Activated naive CD4-positive, alpha-beta T cell treated with anti-CD3 and anti-CD28 coated beads, Interleukin-2, amount 50 U/mL, for 16 hours (primary cell): ENCODE measurements around the gene UVRAG.

ENCODE experiments used
- DNase-seq: peaks from one replicate; pipeline ENCODE4 v3.0.0-alpha.2; 2020

The UVRAG gene

GRCh38 chr11:75810637-75811390 is 4.2 kb upstream of the UVRAG start:
- DNase-seq, result no peak

- no peak for DNase-seq
Observed at GRCh38 chr11:75811485-75811884, 3.5 kb upstream of the UVRAG start.

- DNase-seq, result no peak
Observed at GRCh38 chr11:75812542-75813040, 2.4 kb upstream of the UVRAG start.

GRCh38 chr11:75813124-75813523 is 1.9 kb upstream of the UVRAG start:
- DNase-seq, result no peak

GRCh38 chr11:75813622-75814039 is 1.4 kb upstream of the UVRAG start:
- no peak for DNase-seq

GRCh38 chr11:75814363-75814676 is 690 bp upstream of the UVRAG start:
- no peak for DNase-seq

- DNase-seq, result peak; percentile 33
Observed at GRCh38 chr11:75815345-75816168, 547 bp downstream of the UVRAG start.

GRCh38 chr11:75816561-75817239 is 1.7 kb downstream of the UVRAG start:
- DNase-seq, result no peak

GRCh38 chr11:75820645-75821044 is 5.6 kb downstream of the UVRAG start:
- no peak for DNase-seq

GRCh38 chr11:75821202-75821601 is 6.2 kb downstream of the UVRAG start:
- DNase-seq, result no peak

- DNase-seq, result no peak
Observed at GRCh38 chr11:75822541-75822940, 7.5 kb downstream of the UVRAG start.

- no peak for DNase-seq
Observed at GRCh38 chr11:75823415-75823814, 8.4 kb downstream of the UVRAG start.

- DNase-seq, result no peak
Observed at GRCh38 chr11:75823946-75824345, 8.9 kb downstream of the UVRAG start.

GRCh38 chr11:75826461-75827230 is 11.6 kb downstream of the UVRAG start:
- DNase-seq, result no peak

GRCh38 chr11:75827562-75827961 is 12.6 kb downstream of the UVRAG start:
- no peak for DNase-seq

GRCh38 chr11:75831915-75832502 is 17.0 kb downstream of the UVRAG start:
- no peak for DNase-seq

- no peak for DNase-seq
Observed at GRCh38 chr11:75834728-75835127, 19.7 kb downstream of the UVRAG start.

- DNase-seq, result no peak
Observed at GRCh38 chr11:75836417-75836816, 21.4 kb downstream of the UVRAG start.

- no peak for DNase-seq
Observed at GRCh38 chr11:75839851-75840250, 24.8 kb downstream of the UVRAG start.

GRCh38 chr11:75840522-75840921 is 25.5 kb downstream of the UVRAG start:
- DNase-seq, result no peak

GRCh38 chr11:75841739-75842138 is 26.7 kb downstream of the UVRAG start:
- no peak for DNase-seq

- no peak for DNase-seq
Observed at GRCh38 chr11:75845324-75845723, 30.3 kb downstream of the UVRAG start.
